Heart right ventricle (tissue), 16 donors: ENCODE measurements around the gene HCRTR1. TPM values are rescaled to one million over a fixed set of nuclear protein-coding genes. Genes with fewer than 3 reads are reported as not detected.

Source experiments
- ATAC-seq, 8 donors: fragments of 200-7000 bp; cut with Tn5 transposase; one replicate each; pipeline ENCODE4 v1.9.1; 2020; ENCODE audit warnings: mild to moderate bottlenecking in 8 of 8, moderate library complexity in 8 of 8, moderate number of reproducible peaks in 1 of 8
- DNase-seq, 2 donors: peaks; one replicate each; pipeline ENCODE4 v3.0.0-alpha.2; 2020
- H3K27ac ChIP-seq, 10 donors: fragments of 200-600 bp; sonication (generic) in 2 of 10; one replicate each; pipeline versions ENCODE4 v1.5.0 to v1.8.0; 2020 to 2022; ENCODE audit warnings: mild to moderate bottlenecking in 3 of 10
- H3K27me3 ChIP-seq, 7 donors: fragments of 200-600 bp; one replicate each; pipeline ENCODE4 v1.8.0; 2021 to 2022; ENCODE audit warnings: mild to moderate bottlenecking in 2 of 7
- H3K36me3 ChIP-seq, 9 donors: fragments of 200-600 bp; sonication (generic) in 1 of 9; one replicate each; pipeline versions ENCODE4 v1.5.0 to v1.8.0; 2020 to 2022; ENCODE audit warnings: mild to moderate bottlenecking in 2 of 9
- H3K4me1 ChIP-seq, 9 donors: fragments of 200-600 bp; sonication (generic) in 1 of 9; one replicate each; pipeline versions ENCODE4 v1.5.0 to v1.8.0; 2020 to 2022; ENCODE audit warnings: mild to moderate bottlenecking in 4 of 9
- H3K4me3 ChIP-seq, 10 donors: fragments of 200-600 bp; sonication (generic) in 2 of 10; one replicate each; pipeline versions ENCODE4 v1.5.0 to v1.8.0; 2020 to 2022; ENCODE audit warnings: mild to moderate bottlenecking in 7 of 10, moderate library complexity in 2 of 10
- H3K9me3 ChIP-seq, 11 donors: fragments of 200-600 bp in 10 of 11; sonication (generic) in 2 of 11; one replicate each; pipeline versions ENCODE4 v1.5.0 to v1.8.0; 2013 to 2022; ENCODE audit warnings: mild to moderate bottlenecking in 2 of 11, control low read depth in 1 of 11, moderate library complexity in 1 of 11
- CTCF ChIP-seq, 9 donors: fragments of 200-600 bp; sonication (generic) in 2 of 9; IDR thresholded peaks; one replicate each; pipeline versions ENCODE4 v1.5.0 to v1.8.0; 2021 to 2022; ENCODE audit warnings: antibody characterized with exemption in 9 of 9, mild to moderate bottlenecking in 5 of 9, moderate library complexity in 1 of 9
- WGBS, 2 donors: extraction: QIAGEN DNeasy Blood & Tissue Kit; methylation state at CpG; one replicate each; pipeline ENCODE4 v1.1.7; 2013; ENCODE audit warnings: inconsistent platforms in 1 of 2; 5-methylcytosine and 5-hydroxymethylcytosine counted together
- intact Hi-C, 10 donors: fragments of 100-400 bp; cut with DNase I; formaldehyde crosslinking; loops; one replicate each; pipeline versions ENCODE4 v1.11.1 to v1.14.2; 2022
- polyA plus RNA-seq, 2 donors: library from polyadenylated mRNA; stranded (reverse); fragments of 200-250 nt; gene quantifications; one replicate each; pipeline ENCODE4 v1.2.3, GENCODE V29; 2013
- total RNA-seq, 10 donors: library from RNA; stranded (reverse); fragmentation: NEBNext Ultra II Directional in 3 of 10; extraction: Animal tissue kit (Norgen Biotek cat#: 25700) in 3 of 10; gene quantifications; one replicate each; pipeline versions ENCODE4 v1.2.1 to v1.2.4, GENCODE V29; 2021 to 2023
- donor health status: Arrhythmogenic right ventricular cardiomyopathy.
- donor health status: ischemic (EF 13 %, LVEDD 7.1; RV severe dilation, severe dysfunction).
- donor health status: healthy with polysubstance abuse.
- donor health status: DM: no; HTN: yes; CAD: no.
- donor health status: DM: no; HTN: no; CAD: no.
- donor health status: ischemic (EF 25% LVEDD 6.9; RV normal size, moderate dysfunction).
- donor health status: ischemic (EF 25% LVEDD 5.7; RV mildly dilated, moderate dysfunction).
- donor health status: healthy.
- donor health status: DM: yes; HTN: yes; CAD: no.
- donor health status: Ischemic cardiomyopathy.
- donor health status: ischemic (EF 35%, LVEDD 5.7; RV mildly dilated, moderate dysfunction).
- donor health status: nonischemic (EF 11% LVEDD 7.7; RV severe dilation, severe dysfunction).
- donor health status: DM: yes; HTN: yes; CAD: no.
- donor health status: PGD.
- donor health status: ischemic (EF 29% LVEDD 5.4; RV normal size, mild dysfunction).
- donor health status: nonischemic (EF 23%, LVEDD 6.1; RV moderate dilation, normal function).

HCRTR1 gene
- total and polyA plus RNA-seq, 12 donors = 0.17 to 1.5 (median 0.37) TPM; not detected in 4

GRCh38 chr1:31660871-31661455 lies 43.5 kb downstream of the HCRTR1 start:
- ATAC-seq (no peak), DNase-seq (no peak)
- H3K36me3 ChIP-seq = peaks cover 0 to 56% (median 0%) of the 10 kb centered on the region in 9 donors
- TF ChIP-seq CTCF (IDR thresholded peaks at IDR 0.05) = no peak
- intact Hi-C loops = loop anchor here in 9 of 10 donors (5.0 to 10.0 kb wide), 7 partner anchors 54 to 324 kb away; no protein-coding TSS in a partner anchor
- 88 to 93% methylated on average over 4 of the region's 4 CpGs for WGBS, 2 donors
- no peaks in the 10 kb centered on the region for H3K9me3 ChIP-seq
- H3K4me3 ChIP-seq = no peak overlapping the region
- H3K27me3 ChIP-seq = no peaks in the 10 kb centered on the region
- H3K4me1 ChIP-seq = peaks cover 0 to 11% (median under 1%) of the 10 kb centered on the region in 9 donors
- H3K27ac ChIP-seq = no peak overlapping the region

- Histone ChIP-seq H3K27ac (no peak overlapping the region), H3K27me3 (no peaks in the 10 kb centered on the region), H3K4me3 (no peak overlapping the region), H3K9me3 (no peaks in the 10 kb centered on the region), H3K36me3 (peaks cover 0 to 49% (median 0%) of the 10 kb centered on the region in 9 donors), H3K4me1 (peaks cover 4 to 19% (median 9%) of the 10 kb centered on the region in 9 donors)
- ATAC-seq (no peak), DNase-seq (no peak)
- intact Hi-C loops = loop anchor here in 9 of 10 donors (2.0 to 10.0 kb wide), 8 partner anchors 53 to 323 kb away; no protein-coding TSS in a partner anchor
- 95 to 97% methylated on average over 6 of the region's 6 CpGs for WGBS, 2 donors
- no peak for TF ChIP-seq CTCF (IDR thresholded peaks at IDR 0.05)
Measured at GRCh38 chr1:31661856-31662255, 44.4 kb downstream of the HCRTR1 start.

- H3K4me1 ChIP-seq = peaks cover 6 to 25% (median 14%) of the 10 kb centered on the region in 9 donors
- H3K9me3 ChIP-seq = no peaks in the 10 kb centered on the region
- TF ChIP-seq CTCF (IDR thresholded peaks at IDR 0.05) = no peak
- H3K36me3 ChIP-seq = peaks cover 0 to 45% (median 0%) of the 10 kb centered on the region in 9 donors
- DNase-seq (no peak), ATAC-seq (no peak)
- 94% methylated on average over 12 of the region's 12 CpGs for WGBS, 2 donors
- H3K27ac ChIP-seq = no peak overlapping the region
- H3K4me3 ChIP-seq = no peak overlapping the region
- no peaks in the 10 kb centered on the region for H3K27me3 ChIP-seq
- intact Hi-C loops = loop anchor here in 9 of 10 donors (2.0 to 10.0 kb wide), 8 partner anchors 52 to 322 kb away; no protein-coding TSS in a partner anchor
Measured at GRCh38 chr1:31662463-31662862, 45.0 kb downstream of the HCRTR1 start.

- H3K4me1 ChIP-seq = peaks cover 6 to 26% (median 15%) of the 10 kb centered on the region in 9 donors
- WGBS, 2 donors = 52 to 56% methylated on average over 9 of the region's 9 CpGs
- no peak overlapping the region for H3K4me3 ChIP-seq
Measured at GRCh38 chr1:31663622-31664452, 46.3 kb downstream of the HCRTR1 start.

More at GRCh38 chr1:31663622-31664452, 46.3 kb downstream of the HCRTR1 start:
- H3K36me3 ChIP-seq = peaks cover 0 to 32% (median 0%) of the 10 kb centered on the region in 9 donors
- peak; percentile 83 to 92 (median 89) for TF ChIP-seq CTCF (IDR thresholded peaks at IDR 0.05)
- intact Hi-C loops = loop anchor here (1.0 to 10.0 kb wide), 12 partner anchors 51 to 321 kb away; no protein-coding TSS in a partner anchor
- H3K9me3 ChIP-seq = no peaks in the 10 kb centered on the region
- H3K27ac ChIP-seq = no peak overlapping the region
- H3K27me3 ChIP-seq = no peaks in the 10 kb centered on the region
- peak in 7 of 8 donors; percentile 33 to 66 (median 52) for ATAC-seq
- peak; percentile 62 to 69 for DNase-seq
